ENCODE data around the gene EPB41L5. TPM values are rescaled to one million over a fixed set of nuclear protein-coding genes. Genes with fewer than 3 reads are reported as not detected.

Gene EPB41L5
- total RNA-seq, 4 donors from 2014 or later: 10.9 to 26.4 (median 22.8) TPM

GRCh38 chr2:120208381-120209353 is 195.8 kb downstream of the EPB41L5 start:
- TF ChIP-seq, protein P1, sequence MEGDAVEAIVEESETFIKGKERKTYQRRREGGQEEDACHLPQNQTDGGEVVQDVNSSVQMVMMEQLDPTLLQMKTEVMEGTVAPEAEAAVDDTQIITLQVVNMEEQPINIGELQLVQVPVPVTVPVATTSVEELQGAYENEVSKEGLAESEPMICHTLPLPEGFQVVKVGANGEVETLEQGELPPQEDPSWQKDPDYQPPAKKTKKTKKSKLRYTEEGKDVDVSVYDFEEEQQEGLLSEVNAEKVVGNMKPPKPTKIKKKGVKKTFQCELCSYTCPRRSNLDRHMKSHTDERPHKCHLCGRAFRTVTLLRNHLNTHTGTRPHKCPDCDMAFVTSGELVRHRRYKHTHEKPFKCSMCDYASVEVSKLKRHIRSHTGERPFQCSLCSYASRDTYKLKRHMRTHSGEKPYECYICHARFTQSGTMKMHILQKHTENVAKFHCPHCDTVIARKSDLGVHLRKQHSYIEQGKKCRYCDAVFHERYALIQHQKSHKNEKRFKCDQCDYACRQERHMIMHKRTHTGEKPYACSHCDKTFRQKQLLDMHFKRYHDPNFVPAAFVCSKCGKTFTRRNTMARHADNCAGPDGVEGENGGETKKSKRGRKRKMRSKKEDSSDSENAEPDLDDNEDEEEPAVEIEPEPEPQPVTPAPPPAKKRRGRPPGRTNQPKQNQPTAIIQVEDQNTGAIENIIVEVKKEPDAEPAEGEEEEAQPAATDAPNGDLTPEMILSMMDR (IDR thresholded peaks at IDR 0.05; ENCODE audit: low read depth): no peak

DNA sequence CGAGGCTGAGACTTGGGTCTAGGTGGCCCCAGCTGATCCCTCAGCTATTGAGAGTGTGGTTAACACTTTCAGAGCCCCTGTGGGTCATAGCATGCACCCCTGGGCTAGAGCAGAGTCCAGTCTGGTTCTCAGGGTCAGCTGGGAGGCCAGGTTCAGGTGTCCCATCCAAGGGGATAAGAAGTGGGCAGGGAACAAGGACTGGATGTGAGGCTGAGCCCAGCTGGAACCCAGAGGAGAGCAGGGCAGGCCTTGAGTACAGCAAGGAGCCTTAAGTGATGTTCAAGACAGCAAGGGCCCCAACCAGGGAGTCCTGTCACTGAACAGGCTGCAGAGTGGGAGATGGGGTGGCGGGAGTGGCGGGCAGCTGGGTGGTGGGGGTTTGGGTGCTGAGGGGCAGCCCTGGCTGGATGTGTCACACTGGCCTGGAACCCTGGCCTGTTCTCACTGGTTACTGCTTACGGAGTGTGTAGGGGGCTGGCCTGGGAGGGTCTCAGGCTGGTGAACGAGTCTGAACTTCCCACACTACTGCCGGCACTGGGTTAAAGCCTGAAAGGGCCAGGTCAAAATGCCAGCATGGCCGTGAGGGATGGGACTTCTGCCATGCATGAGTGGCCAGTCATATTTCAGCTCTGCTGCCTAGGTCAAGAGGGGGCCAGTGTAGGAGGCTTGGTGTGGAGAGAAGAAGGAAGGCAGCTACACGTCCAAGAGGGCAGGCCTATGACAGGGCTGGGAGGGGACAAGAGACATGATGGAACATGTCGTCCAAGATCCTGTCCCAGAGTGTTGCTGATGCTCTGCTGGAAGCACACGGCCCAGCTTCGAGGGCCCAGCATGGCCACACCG is 196.8 kb downstream of the EPB41L5 start:
- TF ChIP-seq, protein P1 (IDR thresholded peaks at IDR 0.05; ENCODE audit: low read depth): no peak

GRCh38 chr2:120210270-120210693 is 197.4 kb downstream of the EPB41L5 start:
- TF ChIP-seq, protein P1 (IDR thresholded peaks at IDR 0.05; ENCODE audit: low read depth): no peak

- TF ChIP-seq, protein P1 (IDR thresholded peaks at IDR 0.05; ENCODE audit: low read depth): no peak
Measured at GRCh38 chr2:120218181-120218580, 205.3 kb downstream of the EPB41L5 start.

- TF ChIP-seq, protein P1 (IDR thresholded peaks at IDR 0.05; ENCODE audit: low read depth): no peak
Measured at GRCh38 chr2:120219291-120219690, 206.4 kb downstream of the EPB41L5 start.

DNA sequence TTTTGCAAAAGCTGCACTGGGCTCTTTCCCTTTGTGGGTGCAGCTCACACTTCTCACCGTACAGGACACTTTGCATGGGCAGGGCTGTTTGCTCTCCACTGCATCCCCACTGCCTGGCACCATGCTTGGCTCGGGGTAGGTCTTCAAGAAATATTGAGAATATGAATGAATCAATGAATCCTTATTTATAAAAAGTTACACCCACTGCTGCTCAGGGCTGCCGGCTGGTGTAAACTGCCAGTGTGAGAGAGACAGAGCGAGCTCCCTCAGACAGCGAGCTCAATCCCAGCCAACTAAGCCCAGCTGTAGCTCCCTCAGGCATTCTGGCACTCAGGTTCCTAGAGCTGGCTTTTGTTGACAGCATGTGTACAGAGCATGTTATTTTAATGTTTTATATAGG is 206.9 kb downstream of the EPB41L5 start:
- TF ChIP-seq, protein P1 (IDR thresholded peaks at IDR 0.05; ENCODE audit: low read depth): no peak

DNA sequence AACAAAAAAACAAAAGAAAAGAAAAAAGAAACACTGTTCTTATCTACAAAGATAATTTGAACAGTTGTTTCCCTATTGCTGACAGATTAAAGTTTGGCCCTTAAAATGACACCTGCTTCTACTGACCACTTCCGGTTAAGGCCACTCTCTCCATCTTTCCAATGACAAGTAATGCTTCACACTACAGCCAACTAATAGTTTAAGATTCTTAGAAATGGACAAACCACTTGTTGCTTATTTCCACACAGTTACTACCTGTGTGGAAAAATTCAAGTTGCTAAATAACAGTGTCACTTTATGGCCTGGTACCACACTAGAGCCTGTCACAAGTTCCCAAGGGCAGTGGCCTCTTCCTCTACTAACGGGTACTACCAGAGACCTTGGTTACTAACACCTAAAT is 207.9 kb downstream of the EPB41L5 start:
- TF ChIP-seq, protein P1 (IDR thresholded peaks at IDR 0.05; ENCODE audit: low read depth): no peak
